HG03342 (cell line): ENCODE measurements around the gene WSCD1.

ENCODE experiments used
- ATAC-seq: cut with Tn5 transposase; IDR thresholded peaks from one replicate; pipeline ENCODE4 v1.9.1; 2021; ENCODE audit warnings: mild to moderate bottlenecking, moderate library complexity; ENCODE audit not compliant: unreplicated experiment

WSCD1 gene

GRCh38 chr17:6104956-6105648 lies 34.9 kb downstream of the WSCD1 start:
- no peak for ATAC-seq

- ATAC-seq = no peak
Measured at GRCh38 chr17:6105649-6106007, 35.4 kb downstream of the WSCD1 start.

GRCh38 chr17:6106212-6106611 lies 36.0 kb downstream of the WSCD1 start:
- ATAC-seq = no peak

GRCh38 chr17:6107791-6108190 lies 37.6 kb downstream of the WSCD1 start:
- ATAC-seq = no peak

- ATAC-seq = no peak
Measured at GRCh38 chr17:6108382-6108781, 38.2 kb downstream of the WSCD1 start.

- ATAC-seq = no peak
Measured at GRCh38 chr17:6108987-6109386, 38.8 kb downstream of the WSCD1 start.

- no peak for ATAC-seq
Measured at GRCh38 chr17:6109536-6109935, 39.4 kb downstream of the WSCD1 start.

GRCh38 chr17:6110088-6110487 lies 39.9 kb downstream of the WSCD1 start:
- no peak for ATAC-seq

GRCh38 chr17:6110592-6110991 lies 40.4 kb downstream of the WSCD1 start:
- no peak for ATAC-seq

GRCh38 chr17:6120351-6120750 lies 50.2 kb downstream of the WSCD1 start:
- ATAC-seq = no peak

- no peak for ATAC-seq
Measured at GRCh38 chr17:6124856-6125255, 54.7 kb downstream of the WSCD1 start.

GRCh38 chr17:6126768-6127167 lies 56.6 kb downstream of the WSCD1 start:
- no peak for ATAC-seq

GRCh38 chr17:6134721-6135120 lies 64.5 kb downstream of the WSCD1 start:
- ATAC-seq = no peak

GRCh38 chr17:6135236-6135635 lies 65.1 kb downstream of the WSCD1 start:
- no peak for ATAC-seq

- no peak for ATAC-seq
Measured at GRCh38 chr17:6135996-6136395, 65.8 kb downstream of the WSCD1 start.

- ATAC-seq = no peak
Measured at GRCh38 chr17:6137716-6138502, 67.7 kb downstream of the WSCD1 start.

- no peak for ATAC-seq
Measured at GRCh38 chr17:6138761-6139446, 68.7 kb downstream of the WSCD1 start.

GRCh38 chr17:6139447-6139832 lies 69.3 kb downstream of the WSCD1 start:
- ATAC-seq = no peak

- no peak for ATAC-seq
Measured at GRCh38 chr17:6140188-6140587, 70.0 kb downstream of the WSCD1 start.

- ATAC-seq = no peak
Measured at GRCh38 chr17:6140728-6141330, 70.7 kb downstream of the WSCD1 start.

- ATAC-seq = no peak
Measured at GRCh38 chr17:6142701-6143100, 72.5 kb downstream of the WSCD1 start.

GRCh38 chr17:6145946-6146345 lies 75.8 kb downstream of the WSCD1 start:
- no peak for ATAC-seq
